Measurements from ENCODE around the gene HOXA10. TPM values are rescaled to one million over a fixed set of nuclear protein-coding genes. Genes with fewer than 3 reads are reported as not detected.

The HOXA10 gene
- total RNA-seq: not detected in 2 replicates

GRCh38 chr7:27173956-27174873 lies at the start of gene HOXA10:
TSS of gene HOXA10 (minus strand) at chr7:27174320. CDS start at chr7:27174306, 14 bp downstream.

GRCh38 chr7:27199849-27200760 lies 26.0 kb upstream of the HOXA10 start, which contains the start of gene HOXA13:
TSS of gene HOXA13 (minus strand) at chr7:27200091. CDS start at chr7:27200077, 14 bp downstream.

GRCh38 chr7:27185013-27185853 lies 11.1 kb upstream of the HOXA10 start, which contains the start of gene HOXA11:
TSS of gene HOXA11 (minus strand) at chr7:27185232. CDS start at chr7:27185144, 88 bp downstream.

GRCh38 chr7:27165089-27165995 lies 8.8 kb downstream of the HOXA10 start, which contains the start of gene HOXA9:
TSS of gene HOXA9 (minus strand) at chr7:27165537. CDS start at chr7:27165457, 80 bp downstream.

GRCh38 chr7:27156508-27156898 lies 17.6 kb downstream of the HOXA10 start, which contains the start of gene HOXA7:
TSS of gene HOXA7 (minus strand) at chr7:27156675. CDS start at chr7:27156545, 130 bp downstream.

GRCh38 chr7:27151931-27152815 lies 21.9 kb downstream of the HOXA10 start, which contains the start of gene HOXA3:
TSS of gene HOXA3 (minus strand) at chr7:27152583. CDS start at chr7:27110640, 41,943 bp downstream.

GRCh38 chr7:27147199-27148030 lies 26.7 kb downstream of the HOXA10 start, which contains the start of gene HOXA6:
TSS of gene HOXA6 (minus strand) at chr7:27147774. CDS start at chr7:27147749, 25 bp downstream.

GRCh38 chr7:27143023-27143949 lies 30.8 kb downstream of the HOXA10 start, which contains the start of gene HOXA5:
TSS of gene HOXA5 (minus strand) at chr7:27143681. CDS start at chr7:27143607, 74 bp downstream.

GRCh38 chr7:27130540-27131389 lies 43.4 kb downstream of the HOXA10 start, which contains the start of gene HOXA4:
TSS of gene HOXA4 (minus strand) at chr7:27130757. CDS start at chr7:27130733, 24 bp downstream.

Other genes starting within 250 kb of the HOXA10 start
- 0.45 and 1.0 TPM in 2 replicates for gene HOXA1, start 78.3 kb downstream of the HOXA10 start, total RNA-seq
- 1.3 and 1.5 TPM in 2 replicates for gene HOXA2, start 71.6 kb downstream of the HOXA10 start, total RNA-seq
- gene HOXA4, start 43.6 kb downstream of the HOXA10 start, total RNA-seq: 2.2 and 3.1 TPM in 2 replicates
- 30.6 and 36.8 TPM in 2 replicates for gene HOXA5, start 30.6 kb downstream of the HOXA10 start, total RNA-seq
- 3.0 and 3.9 TPM in 2 replicates for gene HOXA6, start 26.5 kb downstream of the HOXA10 start, total RNA-seq
- gene HOXA3, start 21.7 kb downstream of the HOXA10 start, total RNA-seq: 1.3 and 2.9 TPM in 2 replicates
- 3.9 and 4.2 TPM in 2 replicates for gene HOXA7, start 17.6 kb downstream of the HOXA10 start, total RNA-seq
- 1.5 and 4.0 TPM in 2 replicates for gene HOXA9, start 8.8 kb downstream of the HOXA10 start, total RNA-seq
- gene HOXA11, start 10.9 kb upstream of the HOXA10 start, total RNA-seq: not detected in 2 replicates
- gene HOXA13, start 25.8 kb upstream of the HOXA10 start, total RNA-seq: not detected in 2 replicates
- not detected in 2 replicates for gene EVX1, start 68.5 kb upstream of the HOXA10 start, total RNA-seq